Parathyroid adenoma (tissue), 2 donors: ENCODE measurements around the gene BUB1B.

Experiments used
- H2AFZ ChIP-seq: fragments of 300-600 bp; sonication (generic); one replicate; pipeline ENCODE4 v1.7.0; 2017; ENCODE audit warnings: antibody characterized with exemption, mild to moderate bottlenecking
- H3K27ac ChIP-seq: fragments of 300-600 bp; sonication (generic); one replicate; pipeline ENCODE4 v1.7.0; 2017
- H3K27me3 ChIP-seq: fragments of 300-600 bp; sonication (generic); one replicate; pipeline ENCODE4 v1.7.0; 2017; ENCODE audit warnings: low read length; ENCODE audit not compliant: control insufficient read depth, insufficient read depth
- H3K36me3 ChIP-seq: fragments of 300-600 bp; sonication (generic); one replicate; pipeline ENCODE4 v1.7.0; 2017; ENCODE audit warnings: low read length; ENCODE audit not compliant: control insufficient read depth, insufficient read depth
- H3K4me1 ChIP-seq: fragments of 300-600 bp; sonication (generic); one replicate; pipeline ENCODE4 v1.7.0; 2017; ENCODE audit warnings: control low read depth
- H3K4me2 ChIP-seq: fragments of 300-600 bp; sonication (generic); one replicate; pipeline ENCODE4 v1.7.0; 2017; ENCODE audit warnings: low read length
- H3K4me3 ChIP-seq: fragments of 300-600 bp; sonication (generic); one replicate; pipeline ENCODE4 v1.7.0; 2017; ENCODE audit warnings: low read depth, low read length
- H3K79me2 ChIP-seq: fragments of 300-600 bp; sonication (generic); one replicate; pipeline ENCODE4 v1.7.0; 2017; ENCODE audit warnings: control low read depth
- H3K9ac ChIP-seq: fragments of 300-600 bp; sonication (generic); one replicate; pipeline ENCODE4 v1.7.0; 2017; ENCODE audit warnings: mild to moderate bottlenecking
- H3K9me3 ChIP-seq: fragments of 300-600 bp; sonication (generic); one replicate; pipeline ENCODE4 v1.7.0; 2017; ENCODE audit warnings: low read length; ENCODE audit not compliant: control insufficient read depth
- TF ChIP-seq, protein P1 (sequence below): fragments of 300-600 bp; sonication (generic); IDR thresholded peaks from one replicate; pipeline ENCODE4 v1.7.0; 2017; ENCODE audit warnings: antibody characterized with exemption, mild to moderate bottlenecking
- donor health status: primary hyperparathyroidism.

The BUB1B gene

GRCh38 chr15:40219801-40220200 lies 58.9 kb downstream of the BUB1B start:
- Histone ChIP-seq H3K36me3 (no peaks in the 10 kb centered on the region), H3K27ac (no peak overlapping the region), H3K79me2 (no peaks in the 10 kb centered on the region), H3K4me3 (no peak overlapping the region), H3K27me3 (no peaks in the 10 kb centered on the region), H3K4me1 (no peaks in the 10 kb centered on the region), H3K4me2 (no peak overlapping the region), H3K9me3 (no peaks in the 10 kb centered on the region), H3K9ac (no peak overlapping the region), H2AFZ (no peak overlapping the region)
- TF ChIP-seq, protein P1, sequence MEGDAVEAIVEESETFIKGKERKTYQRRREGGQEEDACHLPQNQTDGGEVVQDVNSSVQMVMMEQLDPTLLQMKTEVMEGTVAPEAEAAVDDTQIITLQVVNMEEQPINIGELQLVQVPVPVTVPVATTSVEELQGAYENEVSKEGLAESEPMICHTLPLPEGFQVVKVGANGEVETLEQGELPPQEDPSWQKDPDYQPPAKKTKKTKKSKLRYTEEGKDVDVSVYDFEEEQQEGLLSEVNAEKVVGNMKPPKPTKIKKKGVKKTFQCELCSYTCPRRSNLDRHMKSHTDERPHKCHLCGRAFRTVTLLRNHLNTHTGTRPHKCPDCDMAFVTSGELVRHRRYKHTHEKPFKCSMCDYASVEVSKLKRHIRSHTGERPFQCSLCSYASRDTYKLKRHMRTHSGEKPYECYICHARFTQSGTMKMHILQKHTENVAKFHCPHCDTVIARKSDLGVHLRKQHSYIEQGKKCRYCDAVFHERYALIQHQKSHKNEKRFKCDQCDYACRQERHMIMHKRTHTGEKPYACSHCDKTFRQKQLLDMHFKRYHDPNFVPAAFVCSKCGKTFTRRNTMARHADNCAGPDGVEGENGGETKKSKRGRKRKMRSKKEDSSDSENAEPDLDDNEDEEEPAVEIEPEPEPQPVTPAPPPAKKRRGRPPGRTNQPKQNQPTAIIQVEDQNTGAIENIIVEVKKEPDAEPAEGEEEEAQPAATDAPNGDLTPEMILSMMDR, result no peak

- H3K9ac ChIP-seq, result no peak overlapping the region
- H3K9me3 ChIP-seq, result no peaks in the 10 kb centered on the region
- H3K27me3 ChIP-seq, result no peaks in the 10 kb centered on the region
- no peaks in the 10 kb centered on the region for H3K36me3 ChIP-seq
- no peak overlapping the region for H3K27ac ChIP-seq
- no peak overlapping the region for H3K4me2 ChIP-seq
- H3K4me1 ChIP-seq, result no peaks in the 10 kb centered on the region
- no peak overlapping the region for H3K4me3 ChIP-seq
- TF ChIP-seq, protein P1, result no peak
- no peaks in the 10 kb centered on the region for H3K79me2 ChIP-seq
- H2AFZ ChIP-seq, result no peak overlapping the region
Observed at GRCh38 chr15:40222131-40222530, 61.3 kb downstream of the BUB1B start.

DNA sequence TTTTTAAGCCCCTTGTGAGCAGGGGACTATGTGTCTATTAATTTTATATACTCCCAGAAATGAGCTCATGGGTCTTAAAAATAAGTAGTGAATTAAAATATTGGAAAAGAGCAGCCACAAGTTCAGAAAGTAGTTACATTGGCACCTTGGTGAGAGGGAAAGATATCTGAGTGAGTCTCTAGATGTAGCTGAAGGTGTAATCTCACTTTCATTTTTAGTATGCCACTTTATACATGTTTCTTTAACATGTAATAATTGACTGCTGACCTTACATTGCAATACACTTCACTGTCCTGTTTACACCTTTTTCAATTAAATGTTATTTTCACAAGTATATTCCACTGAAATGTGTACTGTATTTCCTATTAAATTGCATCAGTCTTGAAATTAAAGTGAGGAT lies 65.9 kb downstream of the BUB1B start:
- Histone ChIP-seq H3K9ac (no peak overlapping the region), H3K36me3 (no peaks in the 10 kb centered on the region)

GRCh38 chr15:40229316-40229715 lies 68.4 kb downstream of the BUB1B start:
- no peak overlapping the region for H3K4me2 ChIP-seq
- no peaks in the 10 kb centered on the region for H3K79me2 ChIP-seq
- no peak overlapping the region for H3K27ac ChIP-seq
- H3K36me3 ChIP-seq, result no peaks in the 10 kb centered on the region
- no peaks in the 10 kb centered on the region for H3K4me1 ChIP-seq
- no peak overlapping the region for H2AFZ ChIP-seq
- TF ChIP-seq, protein P1, result no peak
- H3K9me3 ChIP-seq, result no peaks in the 10 kb centered on the region
- no peaks in the 10 kb centered on the region for H3K27me3 ChIP-seq
- H3K4me3 ChIP-seq, result no peak overlapping the region
- H3K9ac ChIP-seq, result no peak overlapping the region

More for the DNA sequence above, 65.9 kb downstream of the BUB1B start:
- no peaks in the 10 kb centered on the region for H3K27me3 ChIP-seq
- H3K27ac ChIP-seq, result no peak overlapping the region
- H2AFZ ChIP-seq, result no peak overlapping the region
- no peak overlapping the region for H3K4me2 ChIP-seq
- H3K9me3 ChIP-seq, result no peaks in the 10 kb centered on the region
- no peaks in the 10 kb centered on the region for H3K79me2 ChIP-seq
- H3K4me3 ChIP-seq, result no peak overlapping the region
- no peaks in the 10 kb centered on the region for H3K4me1 ChIP-seq
- TF ChIP-seq, protein P1, result no peak

GRCh38 chr15:40229956-40230355 lies 69.1 kb downstream of the BUB1B start:
- TF ChIP-seq, protein P1, result no peak
- Histone ChIP-seq H3K4me1 (no peaks in the 10 kb centered on the region), H3K36me3 (no peaks in the 10 kb centered on the region), H3K27me3 (no peaks in the 10 kb centered on the region), H3K9ac (no peak overlapping the region), H3K27ac (no peak overlapping the region), H3K9me3 (no peaks in the 10 kb centered on the region), H3K4me2 (no peak overlapping the region), H2AFZ (no peak overlapping the region), H3K79me2 (no peaks in the 10 kb centered on the region), H3K4me3 (no peak overlapping the region)
